Activated naive CD8-positive, alpha-beta T cell treated with anti-CD3 and anti-CD28 coated beads, Interleukin-2, amount 50 U/mL, for 24 hours (primary cell): ENCODE data around the gene SARS2.
"Not testable (repeated sequence)": the region's sequence is repeated elsewhere in the genome, so short reads cannot be mapped to it uniquely, and the experiment has no call there.

ENCODE experiments used
- ATAC-seq: fragments of 150-1000 bp; cut with Tn5 transposase; one replicate; pipeline ENCODE4 v1.10.0; 2021
- DNase-seq: peaks from one replicate; pipeline ENCODE4 v3.0.0; 2021
- H3K27ac Mint-ChIP-seq: one replicate; pipeline ENCODE4 v1.8.0; 2021; ENCODE audit warnings: mild to moderate bottlenecking, mixed read lengths
- H3K27me3 Mint-ChIP-seq: one replicate; pipeline ENCODE4 v1.8.0; 2021; ENCODE audit warnings: mixed read lengths
- H3K36me3 Mint-ChIP-seq: one replicate; pipeline ENCODE4 v1.8.0; 2021; ENCODE audit warnings: low read depth, mixed read lengths
- H3K4me1 Mint-ChIP-seq: one replicate; pipeline ENCODE4 v1.8.0; 2021; ENCODE audit warnings: mixed read lengths
- H3K4me3 Mint-ChIP-seq: one replicate; pipeline ENCODE4 v1.8.0; 2021; ENCODE audit warnings: mild to moderate bottlenecking, moderate library complexity, mixed read lengths
- H3K9me3 Mint-ChIP-seq: one replicate; pipeline ENCODE4 v1.8.0; 2021; ENCODE audit warnings: mixed read lengths

SARS2 gene

DNA sequence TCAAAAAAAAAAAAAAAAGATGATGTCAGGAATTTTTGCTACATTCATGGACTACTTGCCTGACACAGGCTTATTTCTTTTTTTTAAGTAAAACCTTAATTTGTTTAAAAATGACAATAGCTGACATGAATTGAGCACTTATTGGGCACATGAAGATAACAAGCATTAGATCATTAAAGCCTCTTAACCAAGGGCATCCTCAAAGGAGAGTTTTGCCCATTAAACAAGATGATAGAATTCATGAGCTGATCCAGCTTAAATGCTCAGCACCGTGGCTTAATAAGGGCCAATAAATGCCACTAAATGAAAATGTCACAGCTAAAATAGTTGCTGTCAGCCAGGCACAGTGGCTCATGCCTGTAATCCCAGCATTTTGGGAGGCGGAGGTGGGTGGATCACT, 25.7 kb upstream of the SARS2 start:
- Mint-ChIP-seq H3K36me3 (no peaks in the 10 kb centered on the region), H3K27me3 (peaks cover 18% of the 10 kb centered on the region), H3K9me3 (no peaks in the 10 kb centered on the region), H3K4me1 (peaks cover 4% of the 10 kb centered on the region), H3K4me3 (no peak overlapping the region), H3K27ac (no peak overlapping the region)
- ATAC-seq: no peak
- DNase-seq: no peak

DNA sequence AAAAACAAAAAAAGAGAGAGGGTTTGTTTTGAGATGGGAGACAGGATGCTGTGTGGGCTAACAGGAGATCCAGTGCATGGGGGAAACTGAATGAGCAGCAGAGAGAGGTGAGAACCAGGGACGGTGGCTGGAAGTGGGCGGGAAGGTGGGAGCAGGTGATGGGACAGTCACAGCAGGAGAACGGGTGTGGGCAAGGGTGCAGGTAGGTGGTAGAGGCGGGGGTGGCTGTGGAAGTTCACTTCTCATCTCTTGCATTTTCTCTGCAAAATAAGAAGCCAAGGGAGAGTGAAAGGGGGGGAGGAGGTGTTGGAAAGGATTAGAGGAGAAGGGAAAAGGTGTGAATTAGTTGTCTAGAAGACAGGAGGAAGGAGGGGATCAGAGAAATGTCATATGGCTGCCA, 23.1 kb upstream of the SARS2 start:
- H3K27me3 Mint-ChIP-seq: peaks cover 28% of the 10 kb centered on the region
- no peaks in the 10 kb centered on the region for H3K9me3 Mint-ChIP-seq
- H3K36me3 Mint-ChIP-seq: no peaks in the 10 kb centered on the region
- peaks cover 13% of the 10 kb centered on the region for H3K4me1 Mint-ChIP-seq
- no peak overlapping the region for H3K27ac Mint-ChIP-seq
- no peak overlapping the region for H3K4me3 Mint-ChIP-seq
- ATAC-seq (no peak), DNase-seq (no peak)

DNA sequence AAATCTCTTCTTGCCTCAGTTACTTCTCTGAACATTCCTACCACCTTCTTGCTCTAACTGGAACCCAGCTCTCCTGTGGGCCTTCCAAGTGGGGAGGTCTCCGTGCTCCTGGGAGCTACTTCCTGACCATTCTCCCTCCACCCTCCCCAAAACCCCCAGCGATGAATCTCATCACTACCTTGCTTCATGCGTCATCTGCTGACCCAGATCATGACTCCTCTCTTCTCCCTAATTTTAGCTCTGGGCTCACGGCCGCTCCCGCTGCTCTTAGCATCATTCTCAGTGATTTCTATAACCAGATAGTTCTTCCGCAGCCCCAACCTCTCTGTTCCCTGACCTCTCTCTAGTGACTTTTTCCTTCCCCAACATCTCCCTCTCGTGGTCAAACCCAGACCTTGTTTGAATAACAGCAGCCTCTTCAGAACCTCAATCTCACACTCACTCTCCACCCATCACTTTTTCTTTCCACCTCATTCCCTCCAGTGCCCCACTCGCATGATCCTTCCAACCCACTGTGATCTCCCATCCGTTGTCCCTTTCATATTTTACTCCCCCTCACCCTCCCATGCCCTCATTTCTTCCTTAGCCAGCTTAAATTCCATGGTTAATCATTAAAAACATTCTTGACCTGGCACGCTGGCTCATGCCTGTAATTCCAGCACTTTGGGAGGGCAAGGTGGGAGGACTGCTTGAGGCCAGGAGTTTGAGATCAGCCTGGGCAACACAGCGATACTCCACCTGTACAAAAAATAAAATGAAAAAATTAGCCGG, 22.0 kb upstream of the SARS2 start:
- ATAC-seq (no peak), DNase-seq (no peak)
- no peak overlapping the region for H3K4me3 Mint-ChIP-seq
- peaks cover 13% of the 10 kb centered on the region for H3K4me1 Mint-ChIP-seq
- no peaks in the 10 kb centered on the region for H3K9me3 Mint-ChIP-seq
- H3K36me3 Mint-ChIP-seq: no peaks in the 10 kb centered on the region
- no peak overlapping the region for H3K27ac Mint-ChIP-seq
- peaks cover 28% of the 10 kb centered on the region for H3K27me3 Mint-ChIP-seq

DNA sequence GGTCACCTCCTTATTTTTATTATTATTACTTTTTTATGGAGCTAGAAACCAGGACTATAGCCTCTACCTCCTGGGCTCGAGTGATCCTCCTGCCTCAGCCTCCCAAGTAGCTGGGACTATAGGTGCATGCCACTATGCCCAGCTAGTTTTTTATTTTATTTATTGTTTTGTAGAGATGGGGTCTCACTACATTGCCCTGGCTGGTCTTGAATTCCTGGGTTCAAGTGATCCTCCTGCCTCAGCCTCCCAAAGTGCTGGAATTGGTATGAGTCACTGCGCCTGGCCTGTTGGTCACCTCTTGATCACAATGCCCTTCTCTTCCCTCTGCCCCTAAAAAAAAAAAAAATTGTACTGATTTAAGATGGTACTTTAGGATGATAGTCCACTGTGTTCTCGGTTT, 20.6 kb upstream of the SARS2 start:
- ATAC-seq (no peak), DNase-seq (no peak)
- Mint-ChIP-seq H3K4me1 (peaks cover 13% of the 10 kb centered on the region), H3K27ac (no peak overlapping the region), H3K36me3 (no peaks in the 10 kb centered on the region), H3K27me3 (peaks cover 28% of the 10 kb centered on the region), H3K9me3 (no peaks in the 10 kb centered on the region), H3K4me3 (no peak overlapping the region)

DNA sequence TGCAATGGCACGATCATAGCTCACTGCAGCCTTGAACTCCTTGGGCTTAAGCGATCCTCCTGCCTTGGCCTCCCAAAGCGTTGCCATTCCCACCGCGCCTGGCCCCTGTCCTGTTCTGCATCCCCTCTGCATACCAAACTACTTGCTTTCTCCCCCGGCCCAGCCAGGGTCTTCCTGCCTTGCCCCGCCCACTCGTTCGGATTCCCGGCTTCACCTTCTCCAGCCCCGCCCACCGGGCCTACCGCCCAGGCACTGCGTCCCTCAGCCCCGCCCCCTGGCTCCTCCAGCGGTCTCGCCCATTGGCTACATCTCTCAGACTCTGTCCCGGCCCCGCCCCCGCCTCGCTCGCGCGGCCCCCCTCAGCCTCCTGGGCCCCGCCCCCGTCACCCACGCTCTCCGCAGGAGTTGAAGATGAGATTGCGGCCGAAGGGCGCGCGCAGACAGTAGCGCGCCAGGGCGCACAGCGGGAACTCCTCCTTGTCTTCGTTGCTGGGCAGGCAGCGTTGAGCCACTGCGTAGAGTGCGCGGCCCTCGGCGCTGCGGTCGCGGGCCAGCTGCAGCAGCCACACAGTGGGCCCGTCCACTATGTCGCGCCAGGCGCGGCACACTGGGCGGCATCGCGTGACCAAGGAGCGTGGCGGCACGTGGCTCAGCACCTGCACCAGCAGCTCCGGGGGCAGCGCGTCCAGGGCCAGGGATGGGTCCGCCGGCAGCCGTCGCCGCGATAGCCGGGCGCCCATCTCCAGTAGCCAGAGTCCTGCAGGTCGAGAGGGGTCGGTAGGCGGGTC, 19.2 kb upstream of the SARS2 start:
- no peak overlapping the region for H3K27ac Mint-ChIP-seq
- H3K36me3 Mint-ChIP-seq: no peaks in the 10 kb centered on the region
- DNase-seq (peak; percentile 89), ATAC-seq (peak; percentile 88)
- H3K9me3 Mint-ChIP-seq: no peaks in the 10 kb centered on the region
- H3K4me3 Mint-ChIP-seq: peak overlapping the region; percentile 40
- H3K4me1 Mint-ChIP-seq: peaks cover 13% of the 10 kb centered on the region
- peaks cover 28% of the 10 kb centered on the region for H3K27me3 Mint-ChIP-seq

DNA sequence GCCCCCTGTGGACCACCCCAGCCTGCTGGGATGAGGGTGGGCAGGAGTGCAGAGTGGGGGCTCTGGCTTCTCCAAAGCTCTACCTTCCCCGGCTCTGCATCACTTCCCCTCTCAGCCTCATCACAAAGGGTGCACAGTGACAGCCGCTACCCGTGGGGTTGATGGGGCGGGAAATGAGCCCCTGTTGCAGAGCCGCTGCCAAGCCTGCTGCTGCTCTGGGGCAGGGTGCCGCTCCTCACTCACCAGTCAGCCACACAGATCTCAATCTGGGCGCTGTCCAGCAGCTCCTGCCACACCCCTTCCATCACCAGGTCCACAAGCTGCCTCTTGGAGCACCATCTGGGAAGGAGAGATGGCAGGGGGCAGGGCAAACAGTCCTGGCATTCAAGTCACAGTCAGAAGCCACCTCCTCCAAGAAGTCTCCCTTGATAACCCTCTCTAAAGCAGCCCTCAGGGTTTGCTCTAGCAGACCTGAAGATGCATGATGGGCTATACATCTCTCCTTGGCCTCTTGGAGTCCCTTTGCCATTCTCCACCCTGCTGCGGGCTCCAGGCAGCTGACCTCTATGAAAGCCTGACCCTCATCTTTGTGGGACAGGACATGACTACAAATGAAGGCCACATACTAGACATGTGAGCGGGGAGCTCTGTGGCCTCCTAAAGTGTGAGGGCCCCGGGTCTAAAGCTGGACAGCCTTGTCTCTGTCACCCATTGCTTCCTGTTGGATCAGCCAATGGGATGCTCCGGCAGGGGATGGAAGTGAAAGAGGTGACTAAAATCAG, 15.9 kb upstream of the SARS2 start:
- peaks cover 14% of the 10 kb centered on the region for H3K4me1 Mint-ChIP-seq
- no peaks in the 10 kb centered on the region for H3K36me3 Mint-ChIP-seq
- no peaks in the 10 kb centered on the region for H3K9me3 Mint-ChIP-seq
- ATAC-seq: no peak
- no peak overlapping the region for H3K4me3 Mint-ChIP-seq
- no peak overlapping the region for H3K27ac Mint-ChIP-seq
- DNase-seq: no peak
- H3K27me3 Mint-ChIP-seq: peaks cover 15% of the 10 kb centered on the region

DNA sequence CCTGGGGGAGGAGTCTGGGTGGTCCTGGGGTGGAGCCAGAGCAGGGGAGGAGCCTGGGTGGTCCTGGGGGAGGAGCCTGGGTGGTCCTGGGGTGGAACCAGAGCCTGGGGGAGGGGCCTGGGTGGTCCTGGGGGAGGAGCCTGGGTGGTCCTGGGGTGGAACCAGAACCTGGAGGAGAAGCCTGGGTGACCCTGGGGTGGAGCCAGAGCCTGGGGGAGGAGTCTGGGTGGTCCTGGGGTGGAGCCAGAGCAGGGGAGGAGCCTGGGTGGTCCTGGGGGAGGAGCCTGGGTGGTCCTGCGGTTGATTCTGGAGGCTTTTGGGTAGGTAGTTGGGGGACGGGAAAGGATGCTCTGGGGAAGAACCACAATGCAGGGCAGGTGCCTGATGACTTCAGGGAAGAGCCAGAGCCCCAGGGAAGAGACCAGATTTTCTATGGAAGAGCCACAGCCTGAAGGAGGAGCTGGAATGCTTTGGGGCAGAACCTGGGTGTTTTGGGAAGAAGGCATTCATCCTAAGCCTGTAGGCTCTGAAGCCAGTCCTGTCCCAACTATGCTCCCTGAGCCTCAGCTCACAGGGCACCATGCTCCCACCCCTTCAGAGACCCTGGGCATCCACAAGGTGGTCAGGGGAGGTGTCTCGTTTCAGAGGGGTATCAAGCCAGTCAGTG, 15.1 kb upstream of the SARS2 start:
- DNase-seq (no peak), ATAC-seq (no peak)
- Mint-ChIP-seq H3K36me3 (peaks cover 1% of the 10 kb centered on the region), H3K27ac (no peak overlapping the region), H3K27me3 (peaks cover 13% of the 10 kb centered on the region), H3K9me3 (no peaks in the 10 kb centered on the region), H3K4me3 (no peak overlapping the region), H3K4me1 (peaks cover 14% of the 10 kb centered on the region)

DNA sequence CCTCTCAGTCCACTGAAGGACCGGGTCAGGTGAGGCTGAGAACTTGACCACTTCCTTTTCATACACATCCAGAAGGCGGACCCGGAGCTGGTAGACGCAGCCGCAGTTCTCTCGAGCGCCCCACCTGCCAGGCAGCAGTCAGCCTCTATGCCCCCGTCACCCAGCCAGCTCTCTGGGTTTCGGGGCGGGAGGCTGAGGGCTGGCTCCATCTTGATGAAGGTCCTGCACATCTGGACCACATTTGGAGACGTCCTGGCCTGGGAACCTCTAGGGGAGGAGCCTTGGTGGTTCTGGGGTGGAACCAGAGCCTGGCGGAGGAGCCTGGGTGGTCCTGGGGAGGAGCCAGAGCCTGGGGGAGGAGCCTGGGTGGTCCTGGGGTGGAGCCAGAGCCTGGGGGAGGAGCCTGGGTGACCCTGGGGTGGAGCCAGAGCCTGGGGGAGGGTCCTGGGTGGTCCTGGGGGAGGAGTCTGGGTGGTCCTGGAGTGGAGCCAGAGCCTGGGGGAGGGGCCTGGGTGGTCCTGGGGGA, 14.5 kb upstream of the SARS2 start:
- Mint-ChIP-seq H3K4me3 (no peak overlapping the region), H3K27me3 (peaks cover 10% of the 10 kb centered on the region), H3K36me3 (peaks cover 1% of the 10 kb centered on the region), H3K4me1 (peaks cover 12% of the 10 kb centered on the region), H3K9me3 (no peaks in the 10 kb centered on the region), H3K27ac (no peak overlapping the region)
- DNase-seq (no peak), ATAC-seq (no peak)

DNA sequence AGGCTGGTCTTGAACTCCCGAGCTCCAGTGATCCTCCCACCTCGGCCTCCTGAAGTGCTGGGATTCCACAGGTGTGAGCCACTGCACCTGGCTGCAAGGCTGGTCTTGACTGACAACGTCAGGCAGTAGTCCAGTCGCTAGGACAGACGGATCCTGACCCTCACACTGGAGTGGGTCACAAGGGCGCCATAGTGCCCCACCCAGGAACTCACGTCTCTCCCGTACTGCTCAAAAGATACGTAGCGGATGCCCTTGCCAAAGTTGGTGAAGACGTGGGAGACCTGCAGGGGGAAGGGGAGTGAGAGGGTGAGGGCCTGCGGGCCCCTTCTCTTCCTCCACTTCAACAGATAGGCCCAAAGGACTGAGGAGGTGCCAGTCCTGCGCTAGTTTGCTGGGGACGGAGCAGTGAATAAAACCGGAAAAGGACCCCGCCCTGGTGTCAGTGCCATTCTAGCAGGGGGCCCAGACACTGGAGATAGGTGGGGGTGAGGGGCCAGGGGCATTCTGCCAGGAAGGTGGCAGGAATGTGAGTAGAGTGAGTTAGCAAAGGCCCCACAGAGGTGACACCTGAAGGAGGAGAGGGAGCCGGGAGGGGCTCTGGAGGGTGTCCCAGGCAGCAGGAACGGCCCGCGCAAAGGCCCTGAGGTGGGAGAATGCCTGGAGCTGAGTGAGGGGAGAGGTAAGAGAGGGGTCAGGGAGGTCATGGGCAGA, 12.1 kb upstream of the SARS2 start:
- ATAC-seq: no peak
- H3K27me3 Mint-ChIP-seq: peaks cover 4% of the 10 kb centered on the region
- no peak overlapping the region for H3K4me3 Mint-ChIP-seq
- H3K9me3 Mint-ChIP-seq: no peaks in the 10 kb centered on the region
- H3K36me3 Mint-ChIP-seq: peaks cover 1% of the 10 kb centered on the region
- peaks cover 8% of the 10 kb centered on the region for H3K4me1 Mint-ChIP-seq
- DNase-seq: no peak
- no peak overlapping the region for H3K27ac Mint-ChIP-seq

DNA sequence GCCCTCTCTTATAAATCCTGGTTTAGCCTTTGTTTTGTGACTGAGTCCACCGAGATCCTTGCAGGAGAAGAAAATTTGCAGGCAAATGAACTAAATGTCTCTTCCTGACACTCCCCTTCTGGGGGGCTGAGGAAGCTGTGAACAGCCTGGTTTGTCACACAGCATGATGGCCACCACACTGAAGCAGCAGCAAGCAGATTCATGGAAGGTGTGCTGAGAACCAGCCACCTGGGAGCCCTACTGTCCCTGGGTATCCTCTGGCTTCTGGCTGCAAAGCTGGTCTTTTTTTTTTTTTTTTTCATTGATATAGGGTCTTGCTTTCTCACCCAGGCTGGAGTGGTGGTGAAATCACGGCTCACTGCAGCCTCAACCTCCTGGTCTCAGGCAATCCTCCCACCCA, 11.4 kb upstream of the SARS2 start:
- H3K36me3 Mint-ChIP-seq: peaks cover 1% of the 10 kb centered on the region
- H3K27me3 Mint-ChIP-seq: peaks cover 4% of the 10 kb centered on the region
- no peak overlapping the region for H3K4me3 Mint-ChIP-seq
- ATAC-seq (no peak), DNase-seq (no peak)
- H3K27ac Mint-ChIP-seq: no peak overlapping the region
- no peaks in the 10 kb centered on the region for H3K9me3 Mint-ChIP-seq
- H3K4me1 Mint-ChIP-seq: peaks cover 8% of the 10 kb centered on the region

DNA sequence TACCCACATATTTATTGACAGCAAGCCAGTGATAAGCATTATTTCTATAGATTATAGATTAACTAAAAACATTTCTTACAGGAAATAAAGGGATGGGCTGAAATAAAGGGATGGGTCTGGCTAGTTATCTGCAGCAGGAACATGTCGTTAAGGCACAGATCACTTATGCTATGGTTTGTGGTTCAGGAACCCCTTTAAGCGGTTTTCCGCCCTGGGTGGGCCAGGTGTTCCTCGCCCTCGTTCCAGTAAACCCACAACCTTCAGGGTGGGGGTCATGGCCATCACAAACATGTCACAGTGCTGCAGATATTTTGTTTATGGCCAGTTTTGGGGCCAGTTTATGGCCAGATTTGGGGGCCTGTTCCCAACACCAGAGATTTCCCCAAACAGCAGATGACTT, 10.9 kb upstream of the SARS2 start:
- not testable (repeated sequence) for H3K4me3 Mint-ChIP-seq, DNase-seq, H3K9me3 Mint-ChIP-seq, H3K36me3 Mint-ChIP-seq, ATAC-seq, H3K27me3 Mint-ChIP-seq, H3K27ac Mint-ChIP-seq, H3K4me1 Mint-ChIP-seq

DNA sequence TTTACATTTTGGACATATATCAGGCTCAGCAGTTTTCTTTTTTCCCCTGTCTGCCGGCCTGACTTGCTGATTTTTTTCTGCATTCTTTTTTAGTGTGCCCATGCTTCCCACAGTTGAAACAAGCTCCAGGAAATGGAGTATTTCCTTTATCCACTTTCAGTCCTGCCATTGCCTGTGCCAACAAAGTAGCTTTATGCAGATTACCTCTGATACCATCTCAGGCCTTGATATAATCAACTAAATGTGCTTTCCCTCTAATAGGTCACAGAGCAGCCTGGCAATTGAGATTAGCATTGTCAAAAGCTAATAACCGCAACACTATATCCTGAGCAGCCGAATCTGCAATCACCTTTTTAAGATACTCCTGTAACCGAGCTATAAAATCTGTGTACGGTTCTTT, 9.4 kb upstream of the SARS2 start:
- Mint-ChIP-seq H3K9me3 (no peaks in the 10 kb centered on the region), H3K4me1 (peaks cover 8% of the 10 kb centered on the region), H3K27ac (no peak overlapping the region), H3K4me3 (no peak overlapping the region), H3K36me3 (peaks cover 12% of the 10 kb centered on the region), H3K27me3 (peaks cover 4% of the 10 kb centered on the region)
- ATAC-seq: no peak
- DNase-seq: no peak

DNA sequence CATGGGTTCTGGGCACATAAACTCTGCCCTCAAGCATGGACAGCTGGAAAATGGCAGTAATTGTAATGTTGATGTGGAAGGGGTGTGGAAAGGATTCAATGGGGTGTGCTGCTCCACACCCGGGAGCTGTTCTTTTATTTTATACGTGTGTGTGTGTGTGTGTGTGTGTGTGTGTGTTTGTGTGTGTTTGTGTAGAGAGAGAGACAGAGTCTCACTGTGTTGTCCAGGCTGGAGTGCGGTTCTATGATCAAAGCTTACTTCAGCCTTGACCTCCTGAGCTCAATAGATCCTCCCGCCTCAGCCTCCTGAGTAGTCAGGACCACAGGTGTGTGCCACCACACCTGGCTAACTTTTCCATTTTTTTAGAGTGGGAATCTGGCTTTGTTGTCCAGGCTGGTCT, 3.0 kb upstream of the SARS2 start:
- Mint-ChIP-seq H3K9me3 (no peaks in the 10 kb centered on the region), H3K27me3 (no peaks in the 10 kb centered on the region), H3K27ac (no peak overlapping the region), H3K4me3 (peak overlapping the region; percentile 60), H3K4me1 (peaks cover 36% of the 10 kb centered on the region), H3K36me3 (peaks cover 38% of the 10 kb centered on the region)
- DNase-seq (no peak), ATAC-seq (no peak)
